ENCODE results near the gene PEAR1. TPM values are rescaled to one million over a fixed set of nuclear protein-coding genes. Genes with fewer than 3 reads are reported as not detected.

The PEAR1 gene, protein sequence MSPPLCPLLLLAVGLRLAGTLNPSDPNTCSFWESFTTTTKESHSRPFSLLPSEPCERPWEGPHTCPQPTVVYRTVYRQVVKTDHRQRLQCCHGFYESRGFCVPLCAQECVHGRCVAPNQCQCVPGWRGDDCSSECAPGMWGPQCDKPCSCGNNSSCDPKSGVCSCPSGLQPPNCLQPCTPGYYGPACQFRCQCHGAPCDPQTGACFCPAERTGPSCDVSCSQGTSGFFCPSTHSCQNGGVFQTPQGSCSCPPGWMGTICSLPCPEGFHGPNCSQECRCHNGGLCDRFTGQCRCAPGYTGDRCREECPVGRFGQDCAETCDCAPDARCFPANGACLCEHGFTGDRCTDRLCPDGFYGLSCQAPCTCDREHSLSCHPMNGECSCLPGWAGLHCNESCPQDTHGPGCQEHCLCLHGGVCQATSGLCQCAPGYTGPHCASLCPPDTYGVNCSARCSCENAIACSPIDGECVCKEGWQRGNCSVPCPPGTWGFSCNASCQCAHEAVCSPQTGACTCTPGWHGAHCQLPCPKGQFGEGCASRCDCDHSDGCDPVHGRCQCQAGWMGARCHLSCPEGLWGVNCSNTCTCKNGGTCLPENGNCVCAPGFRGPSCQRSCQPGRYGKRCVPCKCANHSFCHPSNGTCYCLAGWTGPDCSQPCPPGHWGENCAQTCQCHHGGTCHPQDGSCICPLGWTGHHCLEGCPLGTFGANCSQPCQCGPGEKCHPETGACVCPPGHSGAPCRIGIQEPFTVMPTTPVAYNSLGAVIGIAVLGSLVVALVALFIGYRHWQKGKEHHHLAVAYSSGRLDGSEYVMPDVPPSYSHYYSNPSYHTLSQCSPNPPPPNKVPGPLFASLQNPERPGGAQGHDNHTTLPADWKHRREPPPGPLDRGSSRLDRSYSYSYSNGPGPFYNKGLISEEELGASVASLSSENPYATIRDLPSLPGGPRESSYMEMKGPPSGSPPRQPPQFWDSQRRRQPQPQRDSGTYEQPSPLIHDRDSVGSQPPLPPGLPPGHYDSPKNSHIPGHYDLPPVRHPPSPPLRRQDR
- total RNA-seq: 11.5 TPM

DNA sequence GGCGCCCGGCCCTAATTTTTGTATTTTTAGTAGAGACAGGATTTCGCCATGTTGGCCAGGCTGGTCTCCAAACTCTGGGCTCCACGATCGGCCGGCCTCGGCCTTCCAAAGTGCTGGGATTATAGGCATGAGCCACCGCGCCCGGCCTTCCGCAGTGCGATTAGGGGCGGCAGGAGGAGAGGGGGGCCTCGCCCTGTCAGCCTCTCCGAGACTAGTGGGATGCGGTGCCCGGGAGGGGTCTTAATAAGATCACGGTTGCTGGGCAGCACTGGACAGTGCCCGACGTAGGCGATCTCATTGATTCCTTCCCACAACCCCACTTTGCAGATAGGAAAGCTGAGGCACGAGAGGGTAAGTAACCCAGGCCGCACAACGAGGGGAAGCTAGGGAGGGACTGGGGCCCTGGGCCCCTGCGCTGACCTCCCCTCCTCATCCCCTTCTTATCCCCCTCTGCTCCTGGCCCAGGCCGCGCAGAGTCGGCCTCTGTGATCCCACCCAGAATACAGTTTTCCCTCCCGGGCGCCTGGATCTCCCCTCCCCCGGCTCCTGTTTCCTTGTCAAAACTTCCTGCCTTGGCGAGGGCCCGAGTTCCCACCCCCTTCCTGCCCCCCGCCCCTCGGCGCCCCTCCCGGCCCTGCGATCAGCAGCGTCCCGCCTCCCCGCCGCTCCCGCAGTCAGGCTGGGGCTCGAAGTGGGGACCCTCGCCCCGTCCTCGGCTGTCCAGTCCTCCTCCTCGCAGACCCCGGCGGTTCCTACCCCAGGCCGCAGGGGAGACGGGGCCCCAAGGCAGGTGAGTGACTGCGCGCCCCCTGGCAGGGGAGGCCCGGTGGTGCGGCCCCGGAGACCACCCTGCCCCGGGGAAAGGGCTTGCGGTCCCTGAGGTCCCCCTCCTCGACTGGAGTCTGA lies at the start of gene PEAR1:
Gene PEAR1, plus strand, starts transcription at position 671 of the 906 bp plus-strand sequence. CDS start 10,209 bp downstream, outside the sequence.
- no peaks in the 10 kb centered on the region for H3K27me3 ChIP-seq

DNA sequence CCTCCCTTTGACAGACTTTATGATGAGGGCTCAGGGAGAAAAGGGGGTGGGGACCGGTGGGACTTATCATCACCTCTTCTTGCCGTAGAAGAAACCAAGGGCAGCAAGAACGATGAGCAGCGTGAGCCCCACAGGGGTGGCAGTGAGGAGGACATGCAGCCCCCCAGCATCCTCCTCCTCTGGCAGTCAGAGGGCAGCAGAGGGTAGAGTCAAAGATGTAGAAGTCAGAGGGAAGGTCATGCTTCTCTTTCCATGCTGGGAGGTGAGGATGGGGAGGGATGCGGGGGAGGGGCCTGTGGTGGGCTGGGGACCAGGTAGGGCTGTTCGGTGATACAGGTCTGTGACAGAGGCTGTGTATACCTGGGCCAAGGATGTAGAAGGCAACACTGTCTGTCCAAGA lies 49.4 kb upstream of the PEAR1 start:
- no peaks in the 10 kb centered on the region for H3K9me3 ChIP-seq
- H3K27ac ChIP-seq: no peak overlapping the region
- DNase-seq (ENCODE audit: extremely low spot score in 2 of 2): no peak
- H3K27me3 ChIP-seq: no peaks in the 10 kb centered on the region
- H3K4me1 ChIP-seq: peaks cover 5% of the 10 kb centered on the region
- H3K36me3 ChIP-seq: no peaks in the 10 kb centered on the region
- TF ChIP-seq, protein P1, sequence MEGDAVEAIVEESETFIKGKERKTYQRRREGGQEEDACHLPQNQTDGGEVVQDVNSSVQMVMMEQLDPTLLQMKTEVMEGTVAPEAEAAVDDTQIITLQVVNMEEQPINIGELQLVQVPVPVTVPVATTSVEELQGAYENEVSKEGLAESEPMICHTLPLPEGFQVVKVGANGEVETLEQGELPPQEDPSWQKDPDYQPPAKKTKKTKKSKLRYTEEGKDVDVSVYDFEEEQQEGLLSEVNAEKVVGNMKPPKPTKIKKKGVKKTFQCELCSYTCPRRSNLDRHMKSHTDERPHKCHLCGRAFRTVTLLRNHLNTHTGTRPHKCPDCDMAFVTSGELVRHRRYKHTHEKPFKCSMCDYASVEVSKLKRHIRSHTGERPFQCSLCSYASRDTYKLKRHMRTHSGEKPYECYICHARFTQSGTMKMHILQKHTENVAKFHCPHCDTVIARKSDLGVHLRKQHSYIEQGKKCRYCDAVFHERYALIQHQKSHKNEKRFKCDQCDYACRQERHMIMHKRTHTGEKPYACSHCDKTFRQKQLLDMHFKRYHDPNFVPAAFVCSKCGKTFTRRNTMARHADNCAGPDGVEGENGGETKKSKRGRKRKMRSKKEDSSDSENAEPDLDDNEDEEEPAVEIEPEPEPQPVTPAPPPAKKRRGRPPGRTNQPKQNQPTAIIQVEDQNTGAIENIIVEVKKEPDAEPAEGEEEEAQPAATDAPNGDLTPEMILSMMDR (IDR thresholded peaks at IDR 0.05): no peak
- TF ChIP-seq POLR2A (IDR thresholded peaks at IDR 0.05) (no peak), POLR2AphosphoS5 (IDR thresholded peaks at IDR 0.05; ENCODE audit: insufficient read depth in 1 of 2, low read depth in 1 of 2) (no peak)
- intact Hi-C loops (cut with DNase I): no loop called here
- H3K4me3 ChIP-seq: no peak overlapping the region

More for the DNA sequence above, at the start of gene PEAR1:
- Histone ChIP-seq H3K4me3 (peak within 1 kb of the TSS; percentile 44 to 54), H3K9me3 (no peaks in the 10 kb centered on the region), H3K27ac (peak within 1 kb of the TSS; percentile 89), H3K36me3 (no peaks in the 10 kb centered on the region), H3K4me1 (peaks cover 37% of the 10 kb centered on the region)
- TF ChIP-seq, protein P1 (IDR thresholded peaks at IDR 0.05): no peak
- TF ChIP-seq POLR2A (IDR thresholded peaks at IDR 0.05) (no peak), POLR2AphosphoS5 (IDR thresholded peaks at IDR 0.05; ENCODE audit: insufficient read depth in 1 of 2, low read depth in 1 of 2) (peak in 1 of 2 donors; percentile 64)
- no peak for DNase-seq (ENCODE audit: extremely low spot score in 2 of 2)
- intact Hi-C loops (cut with DNase I): no loop called here

- Histone ChIP-seq H3K4me3 (no peak overlapping the region), H3K36me3 (no peaks in the 10 kb centered on the region), H3K4me1 (peaks cover 5% of the 10 kb centered on the region), H3K9me3 (no peaks in the 10 kb centered on the region), H3K27me3 (no peaks in the 10 kb centered on the region), H3K27ac (no peak overlapping the region)
- intact Hi-C loops (cut with DNase I): no loop called here
- TF ChIP-seq POLR2AphosphoS5 (IDR thresholded peaks at IDR 0.05; ENCODE audit: insufficient read depth in 1 of 2, low read depth in 1 of 2): no peak
- no peak for TF ChIP-seq POLR2A (IDR thresholded peaks at IDR 0.05)
- TF ChIP-seq, protein P1 (IDR thresholded peaks at IDR 0.05): no peak
- no peak for DNase-seq (ENCODE audit: extremely low spot score in 2 of 2)
These were observed 48.9 kb upstream of the PEAR1 start for GRCh38 chr1:156844638-156845037.

- H3K9me3 ChIP-seq: no peaks in the 10 kb centered on the region
- no peak for DNase-seq (ENCODE audit: extremely low spot score in 2 of 2)
- TF ChIP-seq POLR2AphosphoS5 (IDR thresholded peaks at IDR 0.05; ENCODE audit: insufficient read depth in 1 of 2, low read depth in 1 of 2) (no peak), POLR2A (IDR thresholded peaks at IDR 0.05) (no peak)
- TF ChIP-seq, protein P1 (IDR thresholded peaks at IDR 0.05): no peak
- H3K27me3 ChIP-seq: no peaks in the 10 kb centered on the region
- H3K4me3 ChIP-seq: no peak overlapping the region
- no peak overlapping the region for H3K27ac ChIP-seq
- H3K4me1 ChIP-seq: peaks cover 5% of the 10 kb centered on the region
- H3K36me3 ChIP-seq: no peaks in the 10 kb centered on the region
- intact Hi-C loops (cut with DNase I): no loop called here
These were observed 48.2 kb upstream of the PEAR1 start for GRCh38 chr1:156845055-156845952.
